AG10803 (cell line): ENCODE results near the gene CCZ1B.
"Not testable (repeated sequence)": the region's sequence is repeated elsewhere in the genome, so short reads cannot be mapped to it uniquely, and the experiment has no call there.

ENCODE experiments used
- DNase-seq: peaks from one replicate; pipeline ENCODE4 v3.0.0; 2010; ENCODE audit warnings: low read depth
- H3K4me3 ChIP-seq: 2 replicates; pipeline ENCODE4 v1.5.1; 2011; ENCODE audit warnings: mild to moderate bottlenecking, low read length, control low read depth
- CTCF ChIP-seq: conservative IDR thresholded peaks from 2 replicates; pipeline ENCODE4 v1.5.1; 2011; ENCODE audit warnings: mild to moderate bottlenecking, low read length, control low read depth, inconsistent platforms

Gene CCZ1B

GRCh38 chr7:6842278-6842921 is 16.3 kb upstream of the CCZ1B start:
- H3K4me3 ChIP-seq, DNase-seq: not testable (repeated sequence)

- not testable (repeated sequence) for H3K4me3 ChIP-seq, DNase-seq
These were observed 11.0 kb upstream of the CCZ1B start for GRCh38 chr7:6837081-6837480.

GRCh38 chr7:6835521-6835920 is 9.4 kb upstream of the CCZ1B start:
- peak; percentile 6 for DNase-seq

GRCh38 chr7:6833636-6834035 is 7.6 kb upstream of the CCZ1B start:
- no peak for TF ChIP-seq CTCF

More at GRCh38 chr7:6835521-6835920, 9.4 kb upstream of the CCZ1B start:
- H3K4me3 ChIP-seq = not testable (repeated sequence)

GRCh38 chr7:6831018-6831725 is 5.1 kb upstream of the CCZ1B start:
- TF ChIP-seq CTCF = no peak
- no peak overlapping the region for H3K4me3 ChIP-seq
- DNase-seq = no peak

More at GRCh38 chr7:6833636-6834035, 7.6 kb upstream of the CCZ1B start:
- H3K4me3 ChIP-seq = no peak overlapping the region
- no peak for DNase-seq

GRCh38 chr7:6830026-6830425 is 4.0 kb upstream of the CCZ1B start:
- DNase-seq = peak; percentile 6
- H3K4me3 ChIP-seq = not testable (repeated sequence)

- not testable (repeated sequence) for H3K4me3 ChIP-seq
These were observed 3.5 kb upstream of the CCZ1B start for GRCh38 chr7:6829616-6830015.

GRCh38 chr7:6827180-6827579 is 1.1 kb upstream of the CCZ1B start:
- not testable (repeated sequence) for DNase-seq, H3K4me3 ChIP-seq

More at GRCh38 chr7:6829616-6830015, 3.5 kb upstream of the CCZ1B start:
- DNase-seq = not testable (repeated sequence)

- H3K4me3 ChIP-seq = peak overlapping the region; percentile 53
- not testable (repeated sequence) for DNase-seq
These were observed 594 bp downstream of the CCZ1B start for GRCh38 chr7:6825236-6826125.

- DNase-seq, H3K4me3 ChIP-seq: not testable (repeated sequence)
These were observed 4.5 kb downstream of the CCZ1B start for GRCh38 chr7:6821622-6822021.

GRCh38 chr7:6815470-6815869 is 10.6 kb downstream of the CCZ1B start:
- not testable (repeated sequence) for H3K4me3 ChIP-seq, DNase-seq

- not testable (repeated sequence) for H3K4me3 ChIP-seq, DNase-seq
These were observed 13.1 kb downstream of the CCZ1B start for GRCh38 chr7:6813011-6813410.

GRCh38 chr7:6807959-6808358 is 18.1 kb downstream of the CCZ1B start:
- DNase-seq, H3K4me3 ChIP-seq: not testable (repeated sequence)

- not testable (repeated sequence) for DNase-seq, H3K4me3 ChIP-seq
These were observed 18.6 kb downstream of the CCZ1B start for GRCh38 chr7:6807393-6807918.

GRCh38 chr7:6800331-6800730 is 25.7 kb downstream of the CCZ1B start:
- DNase-seq = not testable (repeated sequence)

GRCh38 chr7:6799887-6800286 is 26.2 kb downstream of the CCZ1B start:
- not testable (repeated sequence) for H3K4me3 ChIP-seq, DNase-seq

More at GRCh38 chr7:6800331-6800730, 25.7 kb downstream of the CCZ1B start:
- H3K4me3 ChIP-seq = not testable (repeated sequence)

- not testable (repeated sequence) for H3K4me3 ChIP-seq, DNase-seq
These were observed 28.0 kb downstream of the CCZ1B start for GRCh38 chr7:6798047-6798446.
